Measurements from ENCODE around the gene ENSA.
"Not testable (repeated sequence)": the region's sequence is repeated elsewhere in the genome, so short reads cannot be mapped to it uniquely, and the experiment has no call there.

DNA sequence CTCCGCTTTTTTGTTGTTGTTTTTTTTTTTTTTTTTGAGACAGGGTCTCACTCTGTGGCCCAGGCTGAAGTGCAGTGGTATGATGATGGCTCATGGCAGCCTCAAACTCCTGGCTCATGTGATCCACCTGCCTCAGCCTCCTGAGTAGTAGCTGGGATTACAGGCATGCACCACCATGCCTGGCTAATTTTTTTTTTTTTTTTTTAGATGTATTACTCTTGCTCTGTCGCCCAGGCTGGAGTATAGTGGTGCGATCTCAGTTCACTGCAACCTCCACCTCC, 24.0 kb downstream of the ENSA start:
- TF ChIP-seq, protein P1, sequence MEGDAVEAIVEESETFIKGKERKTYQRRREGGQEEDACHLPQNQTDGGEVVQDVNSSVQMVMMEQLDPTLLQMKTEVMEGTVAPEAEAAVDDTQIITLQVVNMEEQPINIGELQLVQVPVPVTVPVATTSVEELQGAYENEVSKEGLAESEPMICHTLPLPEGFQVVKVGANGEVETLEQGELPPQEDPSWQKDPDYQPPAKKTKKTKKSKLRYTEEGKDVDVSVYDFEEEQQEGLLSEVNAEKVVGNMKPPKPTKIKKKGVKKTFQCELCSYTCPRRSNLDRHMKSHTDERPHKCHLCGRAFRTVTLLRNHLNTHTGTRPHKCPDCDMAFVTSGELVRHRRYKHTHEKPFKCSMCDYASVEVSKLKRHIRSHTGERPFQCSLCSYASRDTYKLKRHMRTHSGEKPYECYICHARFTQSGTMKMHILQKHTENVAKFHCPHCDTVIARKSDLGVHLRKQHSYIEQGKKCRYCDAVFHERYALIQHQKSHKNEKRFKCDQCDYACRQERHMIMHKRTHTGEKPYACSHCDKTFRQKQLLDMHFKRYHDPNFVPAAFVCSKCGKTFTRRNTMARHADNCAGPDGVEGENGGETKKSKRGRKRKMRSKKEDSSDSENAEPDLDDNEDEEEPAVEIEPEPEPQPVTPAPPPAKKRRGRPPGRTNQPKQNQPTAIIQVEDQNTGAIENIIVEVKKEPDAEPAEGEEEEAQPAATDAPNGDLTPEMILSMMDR (IDR thresholded peaks at IDR 0.05; ENCODE audit: low read length) = not testable (repeated sequence)
- not testable (repeated sequence) for TF ChIP-seq EZH2 (optimal IDR thresholded peaks at IDR 0.05; ENCODE audit: low read depth, low read length)

Measured in MM.1S (cell line).